H9 (cell line): Measurements from ENCODE around the gene TM9SF2. TPM values are rescaled to one million over a fixed set of nuclear protein-coding genes. Genes with fewer than 3 reads are reported as not detected.

Experiments used
- DNase-seq: peaks from one replicate; pipeline ENCODE4 v3.0.0-alpha.2; 2017
- H2AFZ ChIP-seq: one replicate; pipeline ENCODE4 v1.6.1; 2013; ENCODE audit warnings: mild to moderate bottlenecking, low read length, control low read depth, moderate library complexity
- H2AK5ac ChIP-seq: 2 replicates; pipeline ENCODE4 v1.6.1; 2013; ENCODE audit warnings: low read length, control low read depth, mixed read lengths; ENCODE audit not compliant: insufficient read length
- H2BK120ac ChIP-seq: one replicate; pipeline ENCODE4 v1.6.1; 2013; ENCODE audit warnings: low read depth, mild to moderate bottlenecking, low read length, control low read depth, inconsistent platforms; ENCODE audit not compliant: poor library complexity, severe bottlenecking
- H2BK12ac ChIP-seq: 2 replicates; pipeline ENCODE4 v1.6.1; 2013; ENCODE audit warnings: low read length, control low read depth, mixed read lengths, low read depth; ENCODE audit not compliant: insufficient read length
- H2BK15ac ChIP-seq: 2 replicates; pipeline ENCODE4 v1.6.1; 2013; ENCODE audit warnings: low read depth, low read length, control low read depth
- H2BK20ac ChIP-seq: one replicate; pipeline ENCODE4 v1.6.1; 2013; ENCODE audit warnings: low read depth, mild to moderate bottlenecking, low read length, control low read depth, inconsistent platforms; ENCODE audit not compliant: poor library complexity, severe bottlenecking
- H2BK5ac ChIP-seq: 2 replicates; pipeline ENCODE4 v1.6.1; 2013; ENCODE audit warnings: low read length, control low read depth, mixed read lengths; ENCODE audit not compliant: insufficient read length
- H3K14ac ChIP-seq: 2 replicates; pipeline ENCODE4 v1.6.1; 2013; ENCODE audit warnings: low read length, control low read depth; ENCODE audit not compliant: insufficient read depth
- H3K18ac ChIP-seq: 2 replicates; pipeline ENCODE4 v1.6.1; 2013; ENCODE audit warnings: low read depth, mild to moderate bottlenecking, mixed read lengths, low read length, control low read depth; ENCODE audit not compliant: insufficient read length
- H3K23ac ChIP-seq: 2 replicates; pipeline ENCODE4 v1.6.1; 2013; ENCODE audit warnings: low read length, control low read depth, mixed read lengths, low read depth; ENCODE audit not compliant: insufficient read length
- H3K23me2 ChIP-seq: 2 replicates; pipeline ENCODE4 v1.6.1; 2013; ENCODE audit warnings: low read depth, mild to moderate bottlenecking, mixed read lengths, low read length, control low read depth; ENCODE audit not compliant: insufficient read length, poor library complexity, severe bottlenecking
- H3K27ac ChIP-seq: 2 replicates; pipeline ENCODE4 v1.5.1; 2013; ENCODE audit warnings: low read length, control low read depth, mixed read lengths, low read depth; ENCODE audit not compliant: insufficient read length
- H3K27me3 ChIP-seq: 2 replicates; pipeline ENCODE4 v1.6.1; 2013; ENCODE audit warnings: low read length, control low read depth, inconsistent platforms; ENCODE audit not compliant: insufficient read depth
- H3K4ac ChIP-seq: 2 replicates; pipeline ENCODE4 v1.6.1; 2013; ENCODE audit warnings: low read depth, mild to moderate bottlenecking, control low read depth, inconsistent platforms, low read length, moderate library complexity
- H3K4me1 ChIP-seq: 2 replicates; pipeline ENCODE4 v1.6.1; 2013; ENCODE audit warnings: low read length, control low read depth, inconsistent platforms; ENCODE audit not compliant: insufficient read depth
- H3K4me2 ChIP-seq: 2 replicates; pipeline ENCODE4 v1.6.1; 2013; ENCODE audit warnings: low read length, control low read depth, mixed read lengths; ENCODE audit not compliant: insufficient read length, insufficient read depth
- H3K56ac ChIP-seq: 2 replicates; pipeline ENCODE4 v1.6.1; 2013; ENCODE audit warnings: low read depth, mild to moderate bottlenecking, mixed read lengths, low read length, control low read depth; ENCODE audit not compliant: insufficient read length
- H3K79me1 ChIP-seq: 2 replicates; pipeline ENCODE4 v1.6.1; 2013; ENCODE audit warnings: low read depth, mild to moderate bottlenecking, moderate library complexity, low read length, control low read depth, inconsistent platforms; ENCODE audit not compliant: insufficient read depth, poor library complexity, severe bottlenecking
- H3K79me2 ChIP-seq: 2 replicates; pipeline ENCODE4 v1.6.1; 2013; ENCODE audit warnings: low read length, control low read depth, inconsistent platforms; ENCODE audit not compliant: insufficient read depth
- H3K9ac ChIP-seq: 2 replicates; pipeline ENCODE4 v1.6.1; 2013; ENCODE audit warnings: low read length, control low read depth, mixed read lengths; ENCODE audit not compliant: insufficient read length; ENCODE audit errors: extremely low read depth
- H3K9me3 ChIP-seq: one replicate; pipeline ENCODE4 v1.6.1; 2013; ENCODE audit warnings: low read depth, low read length, inconsistent platforms; ENCODE audit not compliant: control insufficient read depth
- H3T11ph ChIP-seq: one replicate; pipeline ENCODE4 v1.6.1; 2013; ENCODE audit warnings: mild to moderate bottlenecking, low read length, control low read depth, inconsistent platforms
- H4K20me1 ChIP-seq: one replicate; pipeline ENCODE4 v1.6.1; 2013; ENCODE audit not compliant: control insufficient read depth, insufficient read length, insufficient read depth
- H4K5ac ChIP-seq: 2 replicates; pipeline ENCODE4 v1.6.1; 2013; ENCODE audit warnings: low read depth, mild to moderate bottlenecking, mixed read lengths, low read length, control low read depth; ENCODE audit not compliant: insufficient read length
- H4K8ac ChIP-seq: replicated peaks from 2 replicates; pipeline ENCODE4 v1.6.1; 2013; ENCODE audit warnings: low read length, control low read depth, mixed read lengths, low read depth; ENCODE audit not compliant: insufficient read length
- H4K91ac ChIP-seq: 2 replicates; pipeline ENCODE4 v1.6.1; 2013; ENCODE audit warnings: low read depth, mild to moderate bottlenecking, moderate library complexity, mixed read lengths, low read length, control low read depth; ENCODE audit not compliant: insufficient read length
- H3K27ac Mint-ChIP-seq, 3 experiments: 2 replicates in 2 of 3; 3 replicates in 1 of 3; pipeline ENCODE4 v1.8.0; 2020 to 2021; ENCODE audit warnings: mixed read lengths in 3 of 3, mild to moderate bottlenecking in 1 of 3, moderate library complexity in 1 of 3
- H3K27me3 Mint-ChIP-seq: 2 replicates; pipeline ENCODE4 v1.8.0; 2021; ENCODE audit warnings: low read depth, mild to moderate bottlenecking, moderate library complexity, mixed read lengths
- H3K36me3 Mint-ChIP-seq, 3 experiments: 2 replicates in 2 of 3; 3 replicates in 1 of 3; pipeline ENCODE4 v1.8.0; 2020 to 2021; ENCODE audit warnings: low read depth in 3 of 3, mixed read lengths in 3 of 3; ENCODE audit not compliant: insufficient read depth in 1 of 3
- H3K4me1 Mint-ChIP-seq, 2 experiments: 2 replicates each; pipeline ENCODE4 v1.8.0; 2020; ENCODE audit warnings: mixed read lengths in 2 of 2
- H3K4me3 Mint-ChIP-seq, 2 experiments: 2 replicates in 1 of 2; 3 replicates in 1 of 2; pipeline ENCODE4 v1.8.0; 2020 to 2021; ENCODE audit warnings: mild to moderate bottlenecking in 2 of 2, mixed read lengths in 2 of 2, moderate library complexity in 1 of 2
- H3K9me3 Mint-ChIP-seq, 2 experiments: 2 replicates in 1 of 2; 3 replicates in 1 of 2; pipeline ENCODE4 v1.8.0; 2020; ENCODE audit warnings: mild to moderate bottlenecking in 2 of 2, mixed read lengths in 2 of 2, moderate library complexity in 1 of 2
- WGBS: extraction: QIAGEN DNeasy Blood & Tissue Kit; methylation state at CpG from one replicate; pipeline ENCODE4 v1.1.7; 2013; ENCODE audit warnings: missing lambda C conversion rate, low lambda C conversion rate, mixed read lengths; ENCODE audit not compliant: insufficient read length; ENCODE audit errors: extremely low coverage; 5-methylcytosine and 5-hydroxymethylcytosine counted together
- total RNA-seq: library from RNA; stranded (reverse); gene quantifications from 2 replicates; pipeline ENCODE4 v1.2.1, GENCODE V29; 2021
- TF ChIP-seq, protein P1 (sequence below): fragments of 200-600 bp; sonication (generic); conservative IDR thresholded peaks from 3 replicates; pipeline ENCODE4 v1.8.0; 2021; ENCODE audit warnings: antibody characterized with exemption, mild to moderate bottlenecking

Gene TM9SF2
- total RNA-seq, 1 experiment from 2014 or later = 86.1 TPM

- H3K4me1 Mint-ChIP-seq = peaks cover 0 to 4% of the 10 kb centered on the region in 2 experiments; a peak in 1 of 4 replicates
- H3K9me3 ChIP-seq = no peaks in the 10 kb centered on the region
- H3K9me3 Mint-ChIP-seq = no peaks in the 10 kb centered on the region; a peak in 1 of 5 replicates
- H4K5ac ChIP-seq = no peak overlapping the region
- H2BK12ac ChIP-seq = no peak overlapping the region
- no peak overlapping the region for H3K56ac ChIP-seq
- no peak overlapping the region for H3T11ph ChIP-seq
- H4K20me1 ChIP-seq = no peaks in the 10 kb centered on the region
- no peak overlapping the region for H2BK15ac ChIP-seq
- H3K9ac ChIP-seq = no peak overlapping the region
- no peak overlapping the region for H4K91ac ChIP-seq
- DNase-seq = no peak
- H3K4me2 ChIP-seq = no peak overlapping the region
- no peak overlapping the region for H3K27ac Mint-ChIP-seq
- TF ChIP-seq, protein P1, sequence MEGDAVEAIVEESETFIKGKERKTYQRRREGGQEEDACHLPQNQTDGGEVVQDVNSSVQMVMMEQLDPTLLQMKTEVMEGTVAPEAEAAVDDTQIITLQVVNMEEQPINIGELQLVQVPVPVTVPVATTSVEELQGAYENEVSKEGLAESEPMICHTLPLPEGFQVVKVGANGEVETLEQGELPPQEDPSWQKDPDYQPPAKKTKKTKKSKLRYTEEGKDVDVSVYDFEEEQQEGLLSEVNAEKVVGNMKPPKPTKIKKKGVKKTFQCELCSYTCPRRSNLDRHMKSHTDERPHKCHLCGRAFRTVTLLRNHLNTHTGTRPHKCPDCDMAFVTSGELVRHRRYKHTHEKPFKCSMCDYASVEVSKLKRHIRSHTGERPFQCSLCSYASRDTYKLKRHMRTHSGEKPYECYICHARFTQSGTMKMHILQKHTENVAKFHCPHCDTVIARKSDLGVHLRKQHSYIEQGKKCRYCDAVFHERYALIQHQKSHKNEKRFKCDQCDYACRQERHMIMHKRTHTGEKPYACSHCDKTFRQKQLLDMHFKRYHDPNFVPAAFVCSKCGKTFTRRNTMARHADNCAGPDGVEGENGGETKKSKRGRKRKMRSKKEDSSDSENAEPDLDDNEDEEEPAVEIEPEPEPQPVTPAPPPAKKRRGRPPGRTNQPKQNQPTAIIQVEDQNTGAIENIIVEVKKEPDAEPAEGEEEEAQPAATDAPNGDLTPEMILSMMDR = no peak
- H4K8ac ChIP-seq = no peak overlapping the region
- no CpG with 5 or more reads among the region's 3 CpGs for WGBS
- H2BK5ac ChIP-seq = no peak overlapping the region
- peaks cover 2% of the 10 kb centered on the region for H3K27me3 Mint-ChIP-seq
- no peaks in the 10 kb centered on the region for H3K79me2 ChIP-seq
- no peak overlapping the region for H2AK5ac ChIP-seq
- no peak overlapping the region for H2BK20ac ChIP-seq
- no peaks in the 10 kb centered on the region for H3K4me1 ChIP-seq
- no peak overlapping the region for H2AFZ ChIP-seq
- H2BK120ac ChIP-seq = no peak overlapping the region
- no peaks in the 10 kb centered on the region for H3K36me3 Mint-ChIP-seq
- no peak overlapping the region for H3K4me3 Mint-ChIP-seq
- no peaks in the 10 kb centered on the region for H3K23me2 ChIP-seq
- no peak overlapping the region for H3K23ac ChIP-seq
- H3K79me1 ChIP-seq = no peaks in the 10 kb centered on the region
- H3K18ac ChIP-seq = no peak overlapping the region
- H3K27me3 ChIP-seq = no peaks in the 10 kb centered on the region
- H3K4ac ChIP-seq = no peak overlapping the region
- H3K14ac ChIP-seq = no peak overlapping the region
- H3K27ac ChIP-seq = no peak overlapping the region
These were observed 81.2 kb downstream of the TM9SF2 start for GRCh38 chr13:99582511-99582910.
